DMS153 (cell line): ENCODE data around the gene RBM20.
A peak's percentile ranks its signal among the peaks of the same experiment; 100 is the strongest.
"Not testable (repeated sequence)": the region's sequence is repeated elsewhere in the genome, so short reads cannot be mapped to it uniquely, and the experiment has no call there.

Experiments used
- DNase-seq: peaks from one replicate; lab custom pipeline; 2025; lab: John Stamatoyannopoulos, UW

RBM20 gene

GRCh38 chr10:110679486-110680272 lies 35.5 kb downstream of the RBM20 start:
- no peak for DNase-seq

GRCh38 chr10:110680273-110681020 lies 36.3 kb downstream of the RBM20 start:
- DNase-seq: no peak

- DNase-seq: peak; percentile 23
These were observed 37.0 kb downstream of the RBM20 start for GRCh38 chr10:110681023-110681681.

DNA sequence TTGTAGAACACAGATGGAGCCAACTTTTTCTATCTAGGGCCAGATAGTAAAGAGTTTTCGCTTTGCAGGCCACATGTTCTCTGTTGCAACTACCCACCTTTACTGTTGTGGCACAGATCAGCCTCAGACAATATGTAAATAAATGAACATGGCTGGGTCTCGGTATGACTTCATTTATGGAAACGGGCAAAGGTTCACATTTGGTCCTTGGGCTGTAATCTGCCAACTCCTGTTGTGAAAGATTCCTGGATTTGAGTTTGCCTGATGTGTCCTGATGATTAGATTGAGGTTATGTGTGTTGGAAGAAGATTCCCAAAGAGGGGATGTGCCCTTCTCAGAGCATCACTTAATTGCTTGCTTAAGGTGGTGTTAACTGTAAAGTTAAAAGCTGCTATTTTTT lies 38.2 kb downstream of the RBM20 start:
- no peak for DNase-seq

DNA sequence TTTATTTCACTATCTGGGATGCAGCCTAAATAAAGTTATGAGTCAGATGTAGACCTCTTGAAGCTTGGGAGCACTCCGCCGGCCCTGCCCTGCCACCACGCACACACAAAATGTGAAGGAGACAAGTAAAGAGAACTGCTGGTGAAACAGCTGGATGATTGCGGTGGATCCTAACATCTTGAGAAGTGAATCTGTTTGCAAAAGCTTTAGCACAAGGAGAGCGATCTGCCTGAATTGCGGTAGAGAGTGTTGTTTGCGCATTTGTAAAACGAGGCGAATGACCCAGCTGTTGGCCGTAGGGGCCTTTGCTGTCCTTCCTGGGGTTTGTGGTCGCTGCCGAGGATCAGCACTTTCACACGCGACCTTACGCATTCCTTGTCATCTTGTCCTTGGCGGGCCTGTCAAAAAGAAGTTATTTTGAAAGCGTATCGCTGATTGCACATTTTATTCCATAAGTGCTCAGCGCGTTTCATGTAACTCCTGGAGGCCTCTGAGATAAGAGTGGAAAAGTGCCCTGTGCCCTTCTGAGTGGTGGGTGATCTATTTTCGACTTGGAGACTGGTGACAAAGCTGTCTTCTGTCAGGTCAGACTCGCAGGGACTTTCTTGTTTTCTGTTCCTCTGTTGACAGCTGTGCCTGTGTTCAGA lies 40.8 kb downstream of the RBM20 start:
- no peak for DNase-seq

DNA sequence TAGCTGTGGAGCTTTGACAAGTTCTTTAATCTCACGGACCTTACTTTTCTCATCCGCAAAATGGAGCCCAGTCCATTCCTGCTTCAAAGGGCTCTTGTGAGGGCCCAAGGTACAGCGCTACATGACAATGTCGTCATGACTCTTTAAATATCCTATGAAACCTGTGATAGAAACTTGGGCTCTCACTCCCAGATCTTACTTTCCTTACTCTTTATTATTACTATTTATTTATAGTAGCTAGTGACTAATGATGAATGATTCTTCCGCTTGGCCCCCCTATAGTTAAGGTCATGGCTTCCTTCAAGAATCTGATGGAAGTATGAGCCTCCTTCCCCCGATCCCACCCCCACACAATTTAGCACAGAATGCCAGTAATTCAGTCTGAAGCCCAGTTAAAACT lies 41.9 kb downstream of the RBM20 start:
- DNase-seq: no peak

GRCh38 chr10:110686949-110687348 lies 42.8 kb downstream of the RBM20 start:
- no peak for DNase-seq

DNA sequence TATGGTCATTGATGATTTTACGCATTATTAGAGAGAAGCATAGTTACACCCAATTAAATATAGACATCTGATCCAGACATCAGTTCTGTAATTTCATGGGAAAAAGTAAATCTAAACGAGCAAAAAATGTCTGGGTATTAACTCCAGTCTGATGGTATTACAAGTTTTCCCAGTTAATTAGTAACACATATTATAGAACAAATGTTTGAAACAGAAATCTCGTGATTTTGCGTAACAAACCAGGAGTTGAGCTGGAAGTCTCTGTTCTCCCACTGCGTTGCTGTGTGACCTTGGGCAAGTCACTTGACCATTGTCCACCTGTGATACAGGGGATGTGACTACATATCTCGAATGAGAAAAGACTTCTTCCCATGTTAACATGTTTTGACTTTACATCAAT lies 43.3 kb downstream of the RBM20 start:
- no peak for DNase-seq

DNA sequence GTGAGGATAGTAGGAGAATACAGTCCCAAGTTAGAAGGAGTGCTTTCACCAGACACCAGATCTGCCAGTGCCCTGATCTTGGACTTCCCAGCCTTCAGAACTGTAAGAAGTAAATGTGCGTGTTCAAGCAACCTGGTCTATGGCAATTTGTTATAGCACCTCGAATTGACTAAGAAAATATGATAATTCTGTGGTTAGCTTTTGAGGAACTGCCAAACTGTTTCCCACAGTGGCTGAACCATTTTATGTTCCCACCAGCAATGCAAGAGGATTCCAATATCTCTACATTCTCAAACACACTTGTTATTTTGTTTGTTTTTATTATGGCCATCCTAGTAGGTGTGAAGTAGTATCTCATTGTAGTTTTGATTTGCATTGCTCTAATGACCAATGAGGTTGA lies 47.0 kb downstream of the RBM20 start:
- DNase-seq: no peak

DNA sequence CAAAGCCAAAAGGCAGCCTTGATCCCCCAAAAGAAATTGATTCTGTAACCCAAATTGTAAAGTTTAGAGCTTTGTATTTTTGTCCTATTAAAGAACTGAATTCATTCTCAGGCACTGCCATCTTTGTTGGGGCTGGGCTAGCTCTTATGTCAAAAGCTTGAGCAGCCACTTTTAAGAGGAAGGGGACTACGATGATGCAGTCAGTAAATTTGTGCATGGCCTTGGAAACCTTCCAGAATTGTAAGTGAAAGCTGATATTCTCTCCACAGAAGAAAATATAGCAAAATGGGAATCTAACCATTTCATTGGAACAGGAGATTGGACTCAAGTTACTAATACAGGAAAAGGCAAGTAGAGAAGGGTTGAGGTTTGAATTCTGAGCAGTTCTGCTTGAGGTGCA lies 50.1 kb downstream of the RBM20 start:
- no peak for DNase-seq

DNA sequence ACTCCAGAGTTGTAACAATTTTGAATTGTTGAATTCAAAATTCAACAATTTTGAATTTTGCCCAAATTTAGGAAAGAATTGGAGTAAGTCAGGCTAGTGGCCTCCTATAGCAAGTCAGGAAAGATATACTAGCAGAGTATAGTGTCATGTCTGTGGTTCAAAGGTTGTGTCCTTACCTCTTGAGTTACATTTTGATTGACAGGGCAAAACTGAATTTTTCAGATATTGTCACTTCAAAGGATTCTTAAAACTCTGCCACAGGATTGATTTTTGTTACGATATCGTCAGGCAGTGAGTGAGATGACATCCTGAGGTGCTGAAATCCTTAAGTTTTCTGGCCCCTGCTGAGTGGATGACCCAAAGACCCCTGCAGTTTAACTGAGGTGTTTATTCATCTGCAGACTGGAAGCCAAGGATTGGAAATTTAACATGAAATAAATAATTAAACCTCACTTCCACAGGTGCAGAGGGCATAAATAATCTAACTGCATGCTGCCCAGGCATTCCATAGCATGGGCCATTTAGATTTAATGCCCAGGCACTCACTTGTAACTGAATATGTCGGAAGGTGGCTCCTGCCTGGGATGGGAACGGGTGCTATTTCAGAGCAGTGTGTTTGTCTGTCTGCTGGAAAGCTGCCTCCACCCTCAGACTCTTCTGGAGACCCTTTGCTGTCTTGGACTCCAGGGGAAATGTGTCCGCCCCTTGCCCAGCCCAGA lies 50.8 kb downstream of the RBM20 start:
- DNase-seq: no peak

GRCh38 chr10:110695539-110695886 lies 51.4 kb downstream of the RBM20 start:
- no peak for DNase-seq

GRCh38 chr10:110696436-110696835 lies 52.3 kb downstream of the RBM20 start:
- no peak for DNase-seq

DNA sequence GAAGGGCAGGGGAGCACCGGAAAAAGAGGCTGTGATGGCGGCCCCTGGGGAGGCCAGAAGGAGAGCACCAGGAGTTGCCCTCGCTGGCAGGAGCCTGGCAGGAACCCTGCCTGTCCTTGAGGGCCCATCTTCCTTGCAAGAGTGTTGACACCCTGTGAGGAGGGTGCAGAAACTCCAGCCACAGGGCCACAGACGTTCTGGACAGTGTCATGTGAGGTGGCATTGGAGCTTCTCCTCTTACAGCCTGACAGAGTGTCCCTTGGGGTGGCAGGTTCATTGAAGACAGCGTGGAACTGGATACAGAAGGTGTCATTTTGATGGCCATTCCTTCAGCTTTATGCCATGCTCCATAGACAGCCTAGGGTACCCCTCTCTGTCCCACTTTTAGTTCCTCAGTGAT lies 54.2 kb downstream of the RBM20 start:
- DNase-seq: no peak

DNA sequence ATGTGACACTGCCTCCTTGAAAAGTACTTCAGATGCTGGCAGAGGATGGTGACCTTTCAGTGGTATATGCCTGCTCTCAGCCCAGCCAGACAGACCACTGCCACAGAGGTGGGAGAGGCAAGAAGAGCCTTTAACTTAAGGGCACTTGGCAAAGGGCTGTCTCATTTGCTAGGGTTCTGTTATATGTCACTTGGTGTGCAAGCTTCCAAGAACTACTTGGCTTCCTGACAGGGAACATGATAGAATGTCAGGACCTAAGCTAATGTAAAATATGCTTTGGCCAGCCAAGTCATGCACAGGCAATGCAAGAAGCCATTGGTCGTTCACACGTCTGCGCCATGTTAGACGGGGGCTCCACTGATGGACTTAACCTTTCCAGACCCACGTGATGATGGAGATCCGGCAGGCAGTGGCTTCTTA lies 54.7 kb downstream of the RBM20 start:
- DNase-seq: no peak

DNA sequence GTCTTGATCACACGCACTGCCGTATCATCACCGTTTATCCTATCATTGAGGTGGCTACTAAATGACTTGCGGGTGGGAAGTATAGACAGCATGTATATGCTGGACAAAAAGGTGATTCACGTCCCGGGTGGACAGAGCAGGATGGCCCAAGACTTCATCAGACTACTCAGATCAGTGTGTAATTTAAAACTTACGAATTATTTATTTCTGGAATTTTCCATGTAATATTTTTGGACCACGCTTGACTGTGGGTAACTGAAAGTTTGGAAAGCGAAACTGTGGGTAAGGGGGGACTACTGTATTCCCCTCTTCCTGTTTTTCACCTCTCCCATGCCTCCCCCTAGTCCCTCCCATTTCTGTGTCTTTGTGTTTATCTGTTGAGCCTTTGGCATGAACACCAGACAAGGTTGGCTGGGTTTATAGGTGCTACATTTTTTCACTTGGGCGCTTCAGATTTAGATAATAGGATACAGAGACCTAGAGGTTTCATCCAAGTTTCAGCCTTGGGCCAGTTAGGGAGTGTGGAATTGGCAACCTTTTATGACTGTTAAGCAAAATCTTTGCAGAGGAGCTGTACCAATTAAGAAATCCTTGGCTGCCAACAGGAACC lies 55.8 kb downstream of the RBM20 start:
- no peak for DNase-seq

DNA sequence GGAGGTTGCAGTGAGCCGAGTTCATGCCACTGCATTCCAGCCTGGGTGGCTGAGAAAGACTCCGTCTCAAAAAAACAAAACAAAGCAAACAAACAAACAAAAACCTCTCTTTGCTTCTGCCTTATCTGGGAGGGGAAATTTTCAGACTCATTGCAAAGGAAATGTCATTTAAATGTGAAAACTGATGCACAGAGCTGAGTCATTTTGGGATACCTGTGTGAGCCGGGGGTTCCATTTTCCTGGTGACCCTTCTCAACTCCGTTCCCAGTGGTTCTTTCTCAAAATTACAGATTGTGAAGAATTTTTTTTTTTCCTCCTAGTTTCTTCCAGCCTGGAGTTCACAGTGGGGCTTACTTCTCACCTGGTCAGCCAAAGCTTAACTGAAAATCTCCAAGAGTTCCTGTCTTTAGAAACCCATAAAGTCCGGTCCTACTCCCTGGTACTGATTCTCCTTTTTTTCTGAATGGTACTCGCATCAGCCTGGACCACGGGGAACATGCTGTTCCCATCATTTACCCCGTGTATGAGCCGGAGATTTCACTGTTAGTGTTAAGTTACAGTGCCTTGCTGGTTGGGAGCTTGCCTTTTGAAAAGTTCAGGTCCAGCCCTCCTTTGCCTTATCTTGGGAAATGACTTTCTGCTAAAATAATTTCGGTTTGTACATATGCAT lies 56.9 kb downstream of the RBM20 start:
- DNase-seq: no peak

DNA sequence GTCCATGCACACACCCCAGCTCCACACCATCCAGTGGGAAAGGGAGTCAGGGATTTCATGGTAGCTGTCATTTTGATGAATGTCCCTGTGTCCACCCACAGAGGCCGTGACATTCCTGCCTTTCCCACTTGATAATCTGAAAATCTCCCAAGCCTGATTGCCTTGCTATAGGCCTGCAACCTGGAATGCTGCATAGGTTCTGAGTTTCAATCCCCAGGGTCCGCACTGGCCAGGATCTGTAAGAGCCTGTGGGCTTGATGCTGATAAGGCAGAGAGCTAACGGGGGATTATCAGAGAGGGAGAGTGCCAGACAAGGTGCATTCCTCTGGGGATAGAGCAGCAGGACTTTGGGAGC lies 57.5 kb downstream of the RBM20 start:
- no peak for DNase-seq

GRCh38 chr10:110704070-110704469 lies 59.9 kb downstream of the RBM20 start:
- DNase-seq: no peak

DNA sequence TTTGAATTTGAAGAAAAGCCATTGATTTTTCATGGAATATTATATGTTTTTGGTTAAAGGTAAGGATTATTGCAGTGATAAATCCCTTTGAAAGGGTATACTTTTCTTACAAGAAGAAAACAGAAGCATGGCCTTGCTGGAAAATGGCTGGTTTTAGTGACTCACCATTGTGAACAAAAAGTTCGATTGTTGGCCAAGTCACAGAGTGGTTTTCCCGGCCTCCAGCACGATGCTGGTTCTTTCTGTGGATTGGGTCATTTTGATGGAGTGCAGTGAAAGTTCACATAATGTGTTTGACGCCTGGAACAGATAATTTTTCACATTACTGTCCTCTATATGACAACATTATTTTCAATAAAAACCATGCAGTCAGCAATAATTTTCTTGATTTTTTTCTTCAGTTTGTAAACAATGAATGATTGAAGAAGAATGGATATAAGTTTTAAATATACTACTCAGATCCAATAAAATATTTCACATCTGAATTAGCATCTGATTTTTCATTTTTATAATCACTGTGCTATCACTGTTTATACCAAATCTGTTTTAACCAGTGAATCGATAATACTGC lies 60.9 kb downstream of the RBM20 start:
- DNase-seq: no peak

GRCh38 chr10:110705596-110705995 lies 61.5 kb downstream of the RBM20 start:
- not testable (repeated sequence) for DNase-seq
